Astrocyte (in vitro differentiated cells and primary cell): ENCODE results near the gene POLR2L.

Experiments used
- EZH2 ChIP-seq: IDR thresholded peaks from 2 replicates; pipeline ENCODE4 v1.6.1; 2012; ENCODE audit warnings: mild to moderate bottlenecking, low read length, inconsistent platforms; ENCODE audit not compliant: insufficient read depth
- TF ChIP-seq, protein P1 (sequence below): IDR thresholded peaks from 2 replicates; pipeline ENCODE4 v1.5.1; 2011; ENCODE audit warnings: low read depth, mild to moderate bottlenecking, inconsistent platforms, low read length, moderate library complexity; ENCODE audit not compliant: insufficient read depth

DNA sequence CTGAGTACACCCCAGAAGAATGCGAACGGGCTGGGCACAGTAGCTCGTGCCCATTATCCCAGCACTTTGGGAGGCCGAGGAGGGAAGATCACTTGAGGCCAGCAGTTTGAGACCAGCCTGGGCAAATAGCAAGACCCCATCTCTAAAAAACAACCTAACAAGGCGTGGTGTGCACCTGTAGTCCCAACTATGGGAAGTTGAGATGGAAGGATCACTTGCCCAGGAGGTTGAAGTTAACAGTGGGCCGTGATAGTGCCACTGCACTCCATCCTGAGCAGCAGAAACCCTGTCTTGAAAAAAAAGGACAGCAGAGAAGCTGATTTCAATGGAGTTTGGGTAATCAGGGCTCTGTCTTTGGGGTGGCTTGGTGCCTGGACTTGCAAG lies 29.3 kb downstream of the POLR2L start:
- TF ChIP-seq, protein P1, sequence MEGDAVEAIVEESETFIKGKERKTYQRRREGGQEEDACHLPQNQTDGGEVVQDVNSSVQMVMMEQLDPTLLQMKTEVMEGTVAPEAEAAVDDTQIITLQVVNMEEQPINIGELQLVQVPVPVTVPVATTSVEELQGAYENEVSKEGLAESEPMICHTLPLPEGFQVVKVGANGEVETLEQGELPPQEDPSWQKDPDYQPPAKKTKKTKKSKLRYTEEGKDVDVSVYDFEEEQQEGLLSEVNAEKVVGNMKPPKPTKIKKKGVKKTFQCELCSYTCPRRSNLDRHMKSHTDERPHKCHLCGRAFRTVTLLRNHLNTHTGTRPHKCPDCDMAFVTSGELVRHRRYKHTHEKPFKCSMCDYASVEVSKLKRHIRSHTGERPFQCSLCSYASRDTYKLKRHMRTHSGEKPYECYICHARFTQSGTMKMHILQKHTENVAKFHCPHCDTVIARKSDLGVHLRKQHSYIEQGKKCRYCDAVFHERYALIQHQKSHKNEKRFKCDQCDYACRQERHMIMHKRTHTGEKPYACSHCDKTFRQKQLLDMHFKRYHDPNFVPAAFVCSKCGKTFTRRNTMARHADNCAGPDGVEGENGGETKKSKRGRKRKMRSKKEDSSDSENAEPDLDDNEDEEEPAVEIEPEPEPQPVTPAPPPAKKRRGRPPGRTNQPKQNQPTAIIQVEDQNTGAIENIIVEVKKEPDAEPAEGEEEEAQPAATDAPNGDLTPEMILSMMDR = no peak
- TF ChIP-seq EZH2 = no peak
